GM18505 (cell line): ENCODE results near the gene ATP6V0E2.

Experiments used
- ATAC-seq: cut with Tn5 transposase; IDR thresholded peaks from one replicate; pipeline ENCODE4 v1.9.1; 2021; ENCODE audit not compliant: unreplicated experiment
- POLR2A ChIP-seq: IDR thresholded peaks from 4 replicates; pipeline ENCODE4 v1.6.1; 2011; ENCODE audit warnings: borderline replicate concordance; ENCODE audit not compliant: insufficient read depth, insufficient read length; ENCODE audit errors: extremely low read depth

ATP6V0E2 gene

GRCh38 chr7:149874644-149875028 is 867 bp downstream of the ATP6V0E2 start:
- ATAC-seq = no peak
- no peak for TF ChIP-seq POLR2A

- no peak for ATAC-seq
- TF ChIP-seq POLR2A = no peak
Measured at GRCh38 chr7:149875396-149875795, 1.6 kb downstream of the ATP6V0E2 start.

- TF ChIP-seq POLR2A = no peak
- no peak for ATAC-seq
Measured at GRCh38 chr7:149877890-149878522, 4.2 kb downstream of the ATP6V0E2 start.

- ATAC-seq = no peak
- TF ChIP-seq POLR2A = no peak
Measured at GRCh38 chr7:149878523-149878921, 4.8 kb downstream of the ATP6V0E2 start.

GRCh38 chr7:149879271-149879743 is 5.5 kb downstream of the ATP6V0E2 start:
- ATAC-seq = no peak
- TF ChIP-seq POLR2A = no peak

GRCh38 chr7:149879766-149880637 is 6.2 kb downstream of the ATP6V0E2 start:
- no peak for TF ChIP-seq POLR2A

GRCh38 chr7:149880638-149881311 is 7.0 kb downstream of the ATP6V0E2 start:
- no peak for ATAC-seq
- TF ChIP-seq POLR2A = no peak

More at GRCh38 chr7:149879766-149880637, 6.2 kb downstream of the ATP6V0E2 start:
- no peak for ATAC-seq

- ATAC-seq = no peak
- no peak for TF ChIP-seq POLR2A
Measured at GRCh38 chr7:149881328-149882247, 7.8 kb downstream of the ATP6V0E2 start.

- no peak for TF ChIP-seq POLR2A
Measured at GRCh38 chr7:149882248-149883047, 8.7 kb downstream of the ATP6V0E2 start.

GRCh38 chr7:149883048-149883438 is 9.3 kb downstream of the ATP6V0E2 start:
- TF ChIP-seq POLR2A = no peak
- no peak for ATAC-seq

More at GRCh38 chr7:149882248-149883047, 8.7 kb downstream of the ATP6V0E2 start:
- no peak for ATAC-seq

- no peak for TF ChIP-seq POLR2A
- ATAC-seq = peak; percentile 54
Measured at GRCh38 chr7:149883452-149883861, 9.7 kb downstream of the ATP6V0E2 start.

GRCh38 chr7:149884016-149884415 is 10.2 kb downstream of the ATP6V0E2 start:
- TF ChIP-seq POLR2A = no peak
- no peak for ATAC-seq
